Smooth muscle cell (in vitro differentiated cells): ENCODE results near the gene AOPEP. TPM values are rescaled to one million over a fixed set of nuclear protein-coding genes. Genes with fewer than 3 reads are reported as not detected.
A peak's percentile ranks its signal among the peaks of the same experiment; 100 is the strongest.

ENCODE experiments used
- DNase-seq: peaks from one replicate; lab custom pipeline; 2025; ENCODE audit not compliant: unreplicated experiment; lab: John Stamatoyannopoulos, UW
- H2AFZ ChIP-seq: fragments of 200-600 bp; sonication (generic); 2 replicates; pipeline ENCODE4 v1.6.0; 2016; ENCODE audit warnings: antibody characterized with exemption, low read depth, mild to moderate bottlenecking
- H3F3A ChIP-seq: fragments of 200-600 bp; sonication (generic); 2 replicates; pipeline ENCODE4 v1.6.0; 2017; ENCODE audit warnings: antibody characterized with exemption, low read depth
- H3K27ac ChIP-seq: fragments of 200-600 bp; sonication (generic); 2 replicates; pipeline ENCODE4 v1.5.1; 2016; ENCODE audit warnings: low read depth, mild to moderate bottlenecking
- H3K27me3 ChIP-seq: fragments of 200-600 bp; sonication (generic); 2 replicates; pipeline ENCODE4 v1.6.1; 2016; ENCODE audit warnings: low read depth, mild to moderate bottlenecking
- H3K36me3 ChIP-seq: fragments of 200-600 bp; sonication (generic); 2 replicates; pipeline ENCODE4 v1.5.1; 2016; ENCODE audit warnings: low read depth
- H3K4me1 ChIP-seq: fragments of 200-600 bp; sonication (generic); 2 replicates; pipeline ENCODE4 v1.5.1; 2016; ENCODE audit warnings: low read depth
- H3K4me2 ChIP-seq: fragments of 200-600 bp; sonication (generic); 2 replicates; pipeline ENCODE4 v1.6.0; 2016; ENCODE audit warnings: mild to moderate bottlenecking
- H3K4me3 ChIP-seq: fragments of 200-600 bp; sonication (generic); 2 replicates; pipeline ENCODE4 v1.5.1; 2016; ENCODE audit warnings: mild to moderate bottlenecking
- H3K79me2 ChIP-seq: fragments of 200-600 bp; sonication (generic); 2 replicates; pipeline ENCODE4 v1.6.0; 2016; ENCODE audit warnings: low read depth, mild to moderate bottlenecking
- H3K9ac ChIP-seq: fragments of 200-600 bp; sonication (generic); 2 replicates; pipeline ENCODE4 v1.6.0; 2016; ENCODE audit warnings: low read depth
- H3K9me3 ChIP-seq: fragments of 200-600 bp; sonication (generic); replicated peaks from 2 replicates; pipeline ENCODE4 v1.5.1; 2016; ENCODE audit warnings: low read depth
- H4K20me1 ChIP-seq: fragments of 200-600 bp; sonication (generic); 2 replicates; pipeline ENCODE4 v1.6.0; 2016; ENCODE audit warnings: low read depth
- WGBS: methylation state at CpG from one replicate; pipeline ENCODE4 v1.1.7; 2016; ENCODE audit warnings: low lambda C conversion rate; 5-methylcytosine and 5-hydroxymethylcytosine counted together
- polyA plus RNA-seq: library from polyadenylated mRNA; unstranded; fragments of >200 nt; fragmentation: Nextera tagmentation; extraction: Ambion mirVana; gene quantifications from 2 replicates; pipeline ENCODE4 v1.2.1, GENCODE V29; 2016
- total RNA-seq: library from RNA; depleted of rRNA; stranded (reverse); fragments of >200 nt; gene quantifications from 2 replicates; pipeline ENCODE4 v1.2.3, GENCODE V29; 2014
- TF ChIP-seq, protein P1 (sequence below): fragments of 200-600 bp; sonication (generic); IDR thresholded peaks from 2 replicates; pipeline ENCODE4 v1.5.1; 2017; ENCODE audit warnings: borderline replicate concordance, mild to moderate bottlenecking, antibody characterized with exemption; ENCODE audit not compliant: insufficient read depth, poor library complexity, severe bottlenecking

AOPEP gene
- total and polyA plus RNA-seq, 2 experiments from 2014 or later, result 52.7 to 94.9 TPM

DNA sequence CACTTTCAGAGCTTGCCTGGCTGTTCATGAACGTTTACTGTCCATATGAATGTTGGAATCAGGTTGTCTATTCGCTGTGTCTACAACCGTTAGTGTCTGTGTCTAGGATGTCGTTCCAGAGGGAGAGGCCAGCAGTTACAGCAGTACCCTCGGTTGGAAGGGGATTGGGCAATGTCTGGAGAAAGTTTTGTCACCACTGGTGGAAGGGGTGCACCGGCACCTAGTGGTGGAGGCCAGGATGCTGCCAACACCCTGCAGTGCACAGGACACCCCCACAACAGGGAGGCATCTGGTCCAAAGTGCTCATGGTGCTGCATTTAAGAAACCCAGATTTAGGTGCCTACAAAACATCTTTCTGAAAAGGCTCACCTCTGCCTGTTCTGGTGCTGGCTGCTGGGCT, 370.3 kb downstream of the AOPEP start:
- H3K4me3 ChIP-seq, result no peak overlapping the region

DNA sequence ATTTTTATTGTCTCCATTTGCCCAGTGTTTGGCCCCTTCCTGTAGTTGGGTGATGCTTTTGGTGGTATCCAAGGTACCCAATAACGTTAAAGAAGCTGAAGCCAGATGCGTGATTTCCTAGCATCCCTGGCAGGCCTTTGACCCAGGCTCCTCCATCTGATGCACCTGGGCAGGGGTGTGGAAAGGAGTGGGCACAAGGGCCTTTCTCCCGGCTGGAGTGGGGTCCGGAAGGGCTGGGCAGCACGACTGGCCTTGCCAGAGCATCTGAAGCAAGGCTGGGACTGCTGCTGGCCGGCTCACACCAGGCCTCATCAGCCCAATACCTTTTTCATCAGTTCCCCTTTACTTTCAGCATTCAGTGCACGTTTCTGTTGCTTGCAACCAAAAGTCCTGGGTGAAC, 370.8 kb downstream of the AOPEP start:
- no peaks in the 10 kb centered on the region for H3K9me3 ChIP-seq
- H3K4me3 ChIP-seq, result no peak overlapping the region
- over 99% methylated on average over 7 of the region's 7 CpGs for WGBS
- no peak overlapping the region for H3K9ac ChIP-seq
- no peak for DNase-seq
- H2AFZ ChIP-seq, result no peak overlapping the region
- no peaks in the 10 kb centered on the region for H3K27me3 ChIP-seq
- TF ChIP-seq, protein P1, sequence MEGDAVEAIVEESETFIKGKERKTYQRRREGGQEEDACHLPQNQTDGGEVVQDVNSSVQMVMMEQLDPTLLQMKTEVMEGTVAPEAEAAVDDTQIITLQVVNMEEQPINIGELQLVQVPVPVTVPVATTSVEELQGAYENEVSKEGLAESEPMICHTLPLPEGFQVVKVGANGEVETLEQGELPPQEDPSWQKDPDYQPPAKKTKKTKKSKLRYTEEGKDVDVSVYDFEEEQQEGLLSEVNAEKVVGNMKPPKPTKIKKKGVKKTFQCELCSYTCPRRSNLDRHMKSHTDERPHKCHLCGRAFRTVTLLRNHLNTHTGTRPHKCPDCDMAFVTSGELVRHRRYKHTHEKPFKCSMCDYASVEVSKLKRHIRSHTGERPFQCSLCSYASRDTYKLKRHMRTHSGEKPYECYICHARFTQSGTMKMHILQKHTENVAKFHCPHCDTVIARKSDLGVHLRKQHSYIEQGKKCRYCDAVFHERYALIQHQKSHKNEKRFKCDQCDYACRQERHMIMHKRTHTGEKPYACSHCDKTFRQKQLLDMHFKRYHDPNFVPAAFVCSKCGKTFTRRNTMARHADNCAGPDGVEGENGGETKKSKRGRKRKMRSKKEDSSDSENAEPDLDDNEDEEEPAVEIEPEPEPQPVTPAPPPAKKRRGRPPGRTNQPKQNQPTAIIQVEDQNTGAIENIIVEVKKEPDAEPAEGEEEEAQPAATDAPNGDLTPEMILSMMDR, result no peak
- H3K27ac ChIP-seq, result peak overlapping the region; percentile 2
- no peak overlapping the region for H3K4me2 ChIP-seq
- peaks cover 21% of the 10 kb centered on the region for H3F3A ChIP-seq
- peaks cover 10% of the 10 kb centered on the region for H3K79me2 ChIP-seq
- no peaks in the 10 kb centered on the region for H3K36me3 ChIP-seq
- no peaks in the 10 kb centered on the region for H4K20me1 ChIP-seq
- peaks cover 17% of the 10 kb centered on the region for H3K4me1 ChIP-seq

More for the DNA sequence above, 370.3 kb downstream of the AOPEP start:
- Histone ChIP-seq H3K4me2 (no peak overlapping the region), H4K20me1 (no peaks in the 10 kb centered on the region), H3K79me2 (peaks cover 10% of the 10 kb centered on the region), H3F3A (peaks cover 21% of the 10 kb centered on the region), H3K9me3 (no peaks in the 10 kb centered on the region), H3K36me3 (no peaks in the 10 kb centered on the region), H3K27ac (no peak overlapping the region), H3K4me1 (peaks cover 22% of the 10 kb centered on the region), H2AFZ (no peak overlapping the region), H3K27me3 (no peaks in the 10 kb centered on the region), H3K9ac (no peak overlapping the region)
- TF ChIP-seq, protein P1, result no peak
- 91% methylated on average over 6 of the region's 6 CpGs for WGBS
- no peak for DNase-seq

DNA sequence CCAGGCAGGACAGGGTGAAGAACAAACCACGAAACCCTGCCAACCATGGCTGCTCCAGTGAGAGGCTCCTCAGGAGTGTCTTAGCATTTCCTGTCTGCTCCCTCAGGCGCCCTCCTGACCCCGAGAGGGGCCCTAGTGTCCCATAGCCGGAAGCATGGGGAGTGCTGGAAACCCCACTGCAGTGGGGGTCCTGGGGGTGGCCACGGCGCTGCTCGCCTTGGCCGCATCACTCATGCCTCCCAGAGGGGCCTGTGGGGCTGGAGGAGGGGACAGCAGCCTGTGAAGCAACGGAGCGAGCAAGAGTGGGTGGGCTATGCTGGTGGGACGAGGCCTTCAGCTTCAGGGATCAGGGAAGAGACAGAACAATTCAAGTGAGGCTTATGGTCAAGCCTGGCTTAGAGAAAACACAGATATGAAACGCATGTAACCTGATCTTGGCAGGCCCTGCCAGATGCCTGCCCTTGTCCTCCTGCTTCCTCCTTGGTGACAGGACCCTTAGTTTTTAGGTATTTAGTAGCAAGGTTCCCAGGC, 372.0 kb downstream of the AOPEP start:
- H3K4me3 ChIP-seq, result no peak overlapping the region
- no peaks in the 10 kb centered on the region for H3K9me3 ChIP-seq
- 63% methylated on average over 12 of the region's 12 CpGs for WGBS
- H4K20me1 ChIP-seq, result no peaks in the 10 kb centered on the region
- H3K27ac ChIP-seq, result peak overlapping the region; percentile 28
- H3K27me3 ChIP-seq, result no peaks in the 10 kb centered on the region
- H3K9ac ChIP-seq, result no peak overlapping the region
- no peaks in the 10 kb centered on the region for H3K36me3 ChIP-seq
- H3K4me1 ChIP-seq, result peaks cover 6% of the 10 kb centered on the region
- peaks cover 10% of the 10 kb centered on the region for H3K79me2 ChIP-seq
- H2AFZ ChIP-seq, result no peak overlapping the region
- no peak for DNase-seq
- H3F3A ChIP-seq, result peaks cover 16% of the 10 kb centered on the region
- TF ChIP-seq, protein P1, result no peak
- H3K4me2 ChIP-seq, result no peak overlapping the region

DNA sequence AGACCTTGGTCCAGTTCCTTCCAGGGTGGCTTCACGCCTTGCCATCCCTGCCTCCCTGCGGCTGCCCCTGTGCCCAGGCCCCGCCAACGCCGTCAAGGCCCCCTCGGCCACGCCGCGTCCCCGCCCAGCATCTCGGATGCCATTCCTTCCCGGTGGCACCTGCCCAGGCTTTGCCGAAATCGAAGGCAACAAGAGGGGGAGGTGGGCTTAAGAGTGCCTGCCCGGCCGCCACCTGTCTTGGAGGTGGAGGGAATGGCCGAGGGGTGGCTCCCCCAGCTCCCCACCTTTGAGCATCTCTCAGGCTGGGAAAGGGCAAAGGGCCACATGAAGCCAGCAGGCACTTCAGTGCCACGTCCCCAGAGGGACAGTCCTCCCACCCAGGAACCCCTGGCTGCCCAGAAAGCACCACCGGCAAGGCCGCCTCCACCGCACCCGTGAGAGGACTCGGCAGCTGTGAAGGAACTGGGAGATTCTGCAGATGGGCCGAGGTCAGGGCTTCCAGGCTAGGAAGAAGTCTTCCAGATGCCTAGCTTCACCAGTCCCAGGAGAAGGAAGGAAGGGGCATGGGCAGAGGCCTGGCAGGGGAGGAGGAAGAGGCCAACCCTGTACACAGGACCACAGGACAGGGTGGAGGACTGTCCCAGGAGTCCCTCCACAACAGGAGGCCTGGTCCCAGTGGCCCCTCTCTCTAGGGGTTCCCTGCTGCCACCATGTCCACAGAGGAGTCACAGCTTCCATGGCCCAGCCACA, 373.0 kb downstream of the AOPEP start:
- Histone ChIP-seq H3K9me3 (no peaks in the 10 kb centered on the region), H3K4me3 (no peak overlapping the region), H3K9ac (no peak overlapping the region), H4K20me1 (no peaks in the 10 kb centered on the region), H3K27ac (peak overlapping the region; percentile 93), H3K79me2 (peaks cover 10% of the 10 kb centered on the region), H2AFZ (no peak overlapping the region), H3K27me3 (no peaks in the 10 kb centered on the region), H3K4me1 (peaks cover 5% of the 10 kb centered on the region), H3F3A (peaks cover 8% of the 10 kb centered on the region), H3K36me3 (no peaks in the 10 kb centered on the region), H3K4me2 (no peak overlapping the region)
- no peak for DNase-seq
- TF ChIP-seq, protein P1, result no peak
- WGBS, result 99% methylated on average over 24 of the region's 24 CpGs
